ENCODE data around the gene IRAK2.
"Not testable (repeated sequence)": the region's sequence is repeated elsewhere in the genome, so short reads cannot be mapped to it uniquely, and the experiment has no call there.

Gene IRAK2

DNA sequence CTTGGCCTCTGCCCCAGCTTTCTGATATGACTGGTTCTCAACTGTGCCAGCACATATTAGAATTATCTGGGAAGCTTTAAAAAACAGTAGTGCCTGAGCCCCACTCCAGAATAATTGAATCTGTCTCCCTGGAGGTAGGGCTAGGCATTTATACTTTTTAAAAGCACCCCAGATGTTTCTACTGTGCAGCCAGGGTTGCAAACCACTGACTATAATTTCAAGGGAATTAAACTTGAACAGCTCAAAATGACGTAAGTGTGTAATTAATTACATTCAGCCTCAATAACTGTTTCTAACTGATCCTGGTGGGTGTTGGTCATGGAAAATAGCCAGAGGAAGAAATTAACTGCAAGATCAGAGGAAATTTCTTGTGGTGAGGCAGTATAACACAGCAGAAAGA, 4.4 kb upstream of the IRAK2 start:
- DNase-seq (ENCODE audit: low spot score): no peak

DNA sequence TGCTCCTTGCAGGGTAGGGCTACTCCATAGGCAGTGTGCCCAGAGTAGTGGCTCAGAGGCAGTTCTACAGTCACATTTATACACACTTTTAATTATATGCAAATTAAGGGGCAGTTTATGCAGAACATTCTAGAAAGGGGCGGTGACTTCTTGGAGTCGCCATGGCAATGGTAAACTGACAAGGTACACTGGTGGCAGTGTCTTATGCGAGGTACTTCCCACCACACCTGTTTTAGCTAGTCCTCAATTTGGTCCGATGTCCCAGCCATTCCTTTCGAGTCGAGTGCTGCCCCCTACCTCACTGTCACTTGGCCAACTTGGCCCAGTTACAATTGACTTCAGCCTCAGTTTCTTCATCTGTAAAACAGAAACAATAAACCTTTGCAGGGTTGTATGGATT, 3.8 kb upstream of the IRAK2 start:
- no peak for DNase-seq (ENCODE audit: low spot score)

DNA sequence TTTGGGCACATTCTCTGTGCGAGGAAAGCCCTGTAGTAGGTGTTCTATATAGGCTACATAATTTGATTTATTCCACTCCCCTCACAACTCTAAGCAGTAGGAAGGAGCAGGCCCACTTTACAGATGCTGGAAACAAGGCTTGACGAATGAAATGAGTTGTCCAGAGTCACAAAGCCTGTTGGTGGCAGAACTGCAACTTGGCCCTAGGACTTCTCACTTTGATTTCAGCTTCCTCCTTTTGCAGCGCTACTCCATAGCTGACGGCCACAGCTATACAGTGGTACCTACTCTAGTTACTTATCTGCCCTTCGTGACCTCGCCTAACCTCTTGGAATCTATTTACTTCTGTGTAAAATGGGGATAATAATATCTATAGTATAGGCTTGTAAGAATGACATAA, 2.5 kb upstream of the IRAK2 start:
- no peak for DNase-seq (ENCODE audit: low spot score)

DNA sequence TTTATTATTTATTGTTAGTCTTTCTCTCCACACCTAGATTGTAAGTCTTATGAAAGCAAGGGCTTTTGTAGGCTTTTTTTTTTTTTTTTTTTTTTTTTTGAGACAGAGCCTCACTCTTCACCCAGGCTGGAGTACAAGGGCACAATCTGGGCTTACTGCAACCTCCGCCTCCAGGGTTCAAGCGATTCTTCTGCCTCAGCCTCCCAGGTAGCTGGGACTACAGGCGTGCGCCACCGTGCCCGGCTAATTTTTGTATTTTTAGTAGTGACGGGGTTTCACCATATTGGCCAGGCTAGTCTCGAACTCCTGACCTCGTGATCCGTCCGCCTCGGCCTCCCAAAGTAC, 546 bp upstream of the IRAK2 start:
- DNase-seq (ENCODE audit: low spot score): not testable (repeated sequence)

DNA sequence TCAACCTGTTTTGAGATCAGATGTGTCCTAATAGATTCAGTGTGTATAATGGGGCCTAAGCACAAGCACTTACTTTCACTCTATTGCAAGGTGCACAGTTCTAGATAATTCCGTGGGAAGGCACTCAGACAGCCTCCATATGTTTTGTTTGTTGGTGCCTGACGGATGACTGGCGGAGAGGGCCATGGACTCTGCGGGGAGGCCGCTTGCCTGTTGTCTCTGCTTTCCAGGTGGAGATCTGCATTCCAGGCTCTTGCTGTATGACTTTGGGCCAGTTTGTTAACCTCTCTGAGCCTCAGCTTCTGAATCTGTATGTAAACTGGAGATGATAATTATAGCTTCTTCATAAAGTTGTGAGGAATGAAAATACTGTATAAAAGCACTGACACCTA, 1.5 kb downstream of the IRAK2 start:
- DNase-seq (ENCODE audit: low spot score): no peak

DNA sequence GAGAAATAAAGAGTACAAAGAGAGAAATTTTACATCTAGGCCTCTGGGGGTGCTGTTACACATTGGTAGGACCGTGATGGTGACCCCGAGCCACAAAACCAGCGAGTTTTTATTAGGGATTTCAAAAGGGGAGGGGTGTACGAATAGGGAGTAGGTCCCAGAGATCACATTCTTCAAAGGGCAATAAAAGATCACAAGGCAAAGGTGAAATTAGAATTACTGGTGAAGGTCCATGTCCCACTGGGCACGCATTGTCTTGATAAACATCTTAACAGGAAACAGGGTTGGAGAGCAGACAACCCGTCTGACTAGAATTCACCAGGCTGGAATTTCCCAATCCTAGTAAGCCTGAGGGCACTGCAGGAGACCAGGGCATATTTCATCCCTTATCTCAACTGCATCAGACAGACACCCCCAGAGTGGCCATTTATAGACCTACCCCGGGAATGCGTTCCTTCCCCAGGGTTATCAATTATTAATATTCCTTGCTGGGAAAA, 4.3 kb downstream of the IRAK2 start:
- DNase-seq (ENCODE audit: low spot score): no peak

DNA sequence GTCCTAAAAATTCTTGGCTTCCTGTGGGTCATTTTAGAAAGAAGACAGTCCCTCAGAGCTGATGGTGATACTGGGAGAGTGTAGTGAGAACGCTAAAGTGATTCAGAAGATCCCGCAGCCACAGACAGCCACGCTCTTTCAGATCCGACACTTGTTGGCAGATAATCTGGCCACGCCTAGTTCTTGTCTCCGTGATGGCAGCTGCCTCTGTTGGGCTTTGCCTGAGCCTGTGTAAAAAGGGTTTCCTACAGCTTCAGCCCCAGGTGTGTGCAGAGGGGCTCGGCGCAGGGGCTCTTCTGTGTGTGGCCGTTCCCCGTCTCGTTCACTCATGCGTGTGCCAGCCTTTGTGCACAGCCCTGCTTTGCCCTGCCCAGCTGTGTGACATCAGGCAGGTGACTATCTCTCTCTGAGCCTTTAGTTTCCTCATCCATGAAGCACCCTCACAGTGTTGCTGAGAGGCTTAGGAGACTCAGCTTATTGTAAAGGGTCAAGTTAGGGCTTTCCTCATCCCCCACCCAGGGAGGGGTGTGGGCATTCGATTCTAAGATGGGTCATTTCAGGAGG, 6.3 kb downstream of the IRAK2 start:
- DNase-seq (ENCODE audit: low spot score): no peak

DNA sequence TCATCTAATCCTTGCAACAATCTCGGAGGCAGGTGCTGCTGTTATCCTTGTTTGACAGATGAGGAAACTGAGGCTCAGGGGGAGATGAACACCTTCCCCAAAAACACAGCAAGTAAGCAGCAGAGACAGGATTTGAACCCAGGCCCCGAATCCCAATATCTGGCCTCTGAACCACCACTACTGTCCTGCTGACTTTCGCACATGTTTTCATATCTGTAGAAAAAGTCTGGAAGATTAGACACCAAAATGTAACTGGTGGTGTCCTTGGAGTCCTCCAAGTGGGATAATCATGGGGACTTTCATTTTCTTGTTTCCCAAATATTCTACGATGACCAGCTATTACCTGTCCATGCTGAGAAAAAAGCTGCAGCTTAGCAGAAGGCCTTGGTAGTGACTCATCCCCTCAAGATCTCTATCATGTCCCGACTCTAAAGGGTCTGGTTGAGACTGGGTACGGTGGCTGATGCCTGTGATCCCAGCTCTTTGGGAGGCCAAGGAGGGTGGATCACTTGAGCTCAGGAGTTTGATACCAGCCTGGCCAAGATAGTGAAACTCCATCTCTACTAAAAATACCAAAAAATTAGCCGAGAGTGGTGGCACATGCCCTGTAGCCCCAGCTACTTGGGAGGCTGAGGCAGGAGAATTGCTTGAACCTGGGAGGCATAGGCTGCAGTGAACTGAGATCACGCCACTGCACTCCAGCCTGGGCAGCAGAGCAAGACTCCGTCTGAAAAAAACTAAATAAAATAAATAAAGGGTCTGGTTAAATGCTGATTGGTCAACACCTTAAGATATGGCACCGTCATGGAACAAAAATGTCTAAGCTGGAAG, 8.6 kb downstream of the IRAK2 start:
- DNase-seq (ENCODE audit: low spot score): no peak

DNA sequence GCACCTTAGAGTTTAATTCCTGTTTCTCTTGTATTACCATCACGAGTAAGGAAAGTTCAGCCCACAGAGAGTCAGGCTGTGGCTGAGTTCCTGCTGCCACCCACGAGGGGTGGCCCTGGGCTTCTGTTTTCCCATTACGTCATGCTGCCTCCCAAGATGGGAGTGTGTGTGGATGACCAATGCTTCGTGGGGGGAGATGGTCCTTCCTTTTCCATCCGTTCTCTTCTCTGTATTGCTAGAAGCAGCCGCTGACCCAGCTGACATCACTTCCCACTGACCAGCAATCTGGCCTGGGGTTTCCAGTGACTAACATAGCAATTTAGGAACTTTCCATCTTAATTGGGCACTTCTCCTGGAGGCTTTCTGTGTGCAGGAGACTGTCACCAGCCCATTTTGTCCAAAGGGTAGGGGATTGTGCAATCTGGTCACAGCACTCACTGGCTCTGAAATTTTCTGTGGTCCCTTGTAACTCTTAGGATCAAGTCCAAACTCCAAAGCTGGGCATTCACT, 9.3 kb downstream of the IRAK2 start:
- peak; percentile 93 for DNase-seq (ENCODE audit: low spot score)

DNA sequence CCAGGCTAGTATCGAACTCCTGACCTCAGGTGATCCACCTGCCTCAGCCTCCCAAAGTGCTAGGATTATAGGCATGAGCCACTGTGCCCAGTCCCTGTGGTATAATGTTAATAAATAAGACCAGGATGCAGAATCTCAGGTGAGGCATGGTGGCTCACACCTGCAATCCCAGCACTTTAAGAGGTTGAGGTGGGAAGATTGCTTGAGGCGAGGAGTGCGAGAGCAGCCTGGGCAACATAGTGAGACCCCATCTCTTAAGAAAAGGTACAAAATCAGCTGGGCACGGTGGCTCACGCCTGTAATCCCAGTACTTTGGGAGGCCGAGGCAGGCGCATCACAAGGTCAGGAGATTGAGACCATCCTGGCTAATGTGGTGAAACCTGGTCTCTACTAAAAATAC, 10.6 kb downstream of the IRAK2 start:
- DNase-seq (ENCODE audit: low spot score): not testable (repeated sequence)

DNA sequence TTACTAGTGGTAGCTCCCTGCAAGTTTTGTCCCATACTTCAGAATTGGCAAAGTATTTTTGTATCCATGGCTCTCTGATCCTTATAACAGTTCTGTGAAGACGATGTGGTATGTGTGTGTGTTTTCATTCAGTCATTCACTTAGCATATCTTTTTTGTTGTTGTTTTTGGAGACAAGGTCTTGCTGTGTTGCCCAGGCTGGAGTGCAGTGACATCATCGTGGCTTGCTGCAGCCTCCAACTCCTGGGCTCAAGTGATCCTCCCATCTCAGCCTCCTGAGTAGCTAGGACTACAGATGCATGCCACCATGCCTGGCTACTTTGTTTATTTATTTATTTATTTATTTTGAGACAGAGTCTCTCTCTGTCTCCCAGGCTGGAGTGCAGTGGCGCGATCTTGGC, 11.4 kb downstream of the IRAK2 start:
- DNase-seq (ENCODE audit: low spot score): not testable (repeated sequence)

DNA sequence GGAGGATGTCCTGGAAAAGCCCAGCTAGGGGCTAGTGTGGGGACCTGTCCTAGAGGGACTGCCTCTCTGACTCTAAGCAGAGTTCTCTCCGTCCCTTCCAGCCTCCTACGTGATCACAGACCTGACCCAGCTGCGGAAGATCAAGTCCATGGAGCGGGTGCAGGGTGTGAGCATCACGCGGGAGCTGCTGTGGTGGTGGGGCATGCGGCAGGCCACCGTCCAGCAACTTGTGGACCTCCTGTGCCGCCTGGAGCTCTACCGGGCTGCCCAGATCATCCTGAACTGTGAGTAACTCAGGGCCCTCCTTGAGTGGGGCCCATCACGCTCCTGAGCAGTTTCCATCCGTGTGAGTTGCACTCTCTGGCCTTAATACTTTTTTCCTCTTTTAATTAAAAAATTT, 13.0 kb downstream of the IRAK2 start:
- no peak for DNase-seq (ENCODE audit: low spot score)

DNA sequence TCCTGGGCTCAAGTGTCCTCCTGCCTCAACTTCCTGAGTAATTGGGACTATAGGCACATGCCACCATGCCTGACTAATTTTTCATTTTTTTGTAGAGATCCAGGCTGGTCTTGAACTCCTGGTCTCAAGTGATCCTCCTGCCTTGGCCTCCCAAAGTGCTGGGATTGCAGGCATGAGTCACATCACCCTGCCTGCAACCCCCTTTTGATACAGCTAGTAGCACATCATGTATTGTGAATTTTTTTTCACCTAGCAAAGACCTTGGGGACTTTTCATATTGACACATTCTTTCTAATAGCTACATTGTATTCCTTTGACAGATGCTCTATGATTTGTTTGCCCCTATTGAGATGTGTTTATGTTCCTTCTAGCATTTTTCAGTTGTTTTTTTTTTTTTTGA, 14.2 kb downstream of the IRAK2 start:
- DNase-seq (ENCODE audit: low spot score): no peak

DNA sequence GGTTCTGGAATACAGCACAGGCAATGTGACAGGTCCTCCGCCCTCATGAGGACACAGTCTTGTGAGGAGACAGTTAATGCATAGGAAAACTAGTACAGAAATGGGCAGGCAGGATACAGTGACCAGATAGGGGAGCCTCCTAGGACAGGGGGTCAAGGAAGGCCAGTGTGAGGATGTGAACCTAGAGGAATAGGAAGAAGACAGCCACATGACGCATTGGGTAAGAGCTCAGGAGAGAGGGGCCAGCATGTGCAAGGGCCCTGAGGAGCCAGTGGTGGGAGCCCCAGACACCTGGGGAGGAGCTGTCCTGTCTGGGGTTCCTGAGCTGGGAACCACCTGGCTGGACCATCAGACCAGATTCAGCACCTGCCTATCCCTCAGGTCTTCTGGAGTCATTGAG, 15.6 kb downstream of the IRAK2 start:
- DNase-seq (ENCODE audit: low spot score): no peak

DNA sequence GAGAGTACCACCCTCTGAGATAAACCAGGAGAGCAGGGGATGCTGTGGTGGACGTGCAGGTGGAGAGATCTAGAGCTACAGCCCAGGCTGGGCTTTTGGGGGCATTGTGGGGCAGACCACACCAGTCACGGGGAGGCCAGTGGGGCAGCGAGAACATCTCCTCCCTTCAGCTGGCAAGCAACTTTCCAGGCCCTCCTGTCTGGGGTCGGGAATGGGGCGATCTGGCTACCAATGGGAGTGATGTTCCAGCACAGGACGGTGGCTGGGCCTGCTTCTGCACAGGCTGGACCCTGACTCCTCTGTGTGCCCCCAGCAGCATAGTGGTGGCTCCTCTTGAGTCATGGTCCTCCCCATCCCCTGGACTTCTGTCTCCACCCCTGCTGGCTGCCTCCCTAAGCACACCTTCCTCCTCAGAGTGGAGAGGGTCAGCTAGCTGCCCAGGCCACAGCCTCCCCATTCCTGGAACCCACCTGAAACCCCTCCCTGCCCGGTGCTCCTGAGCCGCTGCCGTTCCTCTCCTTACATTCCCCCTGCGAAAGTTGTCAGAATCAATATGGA, 16.1 kb downstream of the IRAK2 start:
- DNase-seq (ENCODE audit: low spot score): no peak

DNA sequence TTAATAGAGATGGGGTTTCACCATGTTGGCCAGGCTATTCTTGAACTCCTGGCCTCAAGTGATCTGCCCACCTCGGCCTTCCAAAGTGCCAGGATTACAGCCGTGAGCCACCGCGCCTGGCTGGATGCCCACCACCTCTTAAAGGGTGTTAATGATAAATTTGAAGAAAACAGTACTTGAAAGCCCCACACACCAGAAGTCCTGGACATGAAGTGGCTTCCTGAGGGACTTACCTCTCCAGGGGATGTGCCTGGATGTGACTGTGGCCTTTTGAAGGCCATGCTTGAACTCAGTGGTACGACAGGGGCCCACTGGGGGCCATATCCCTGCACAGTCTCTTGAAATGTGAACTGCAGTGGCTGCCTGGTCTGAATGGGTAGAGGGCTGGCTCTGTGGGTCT, 18.2 kb downstream of the IRAK2 start:
- DNase-seq (ENCODE audit: low spot score): no peak

DNA sequence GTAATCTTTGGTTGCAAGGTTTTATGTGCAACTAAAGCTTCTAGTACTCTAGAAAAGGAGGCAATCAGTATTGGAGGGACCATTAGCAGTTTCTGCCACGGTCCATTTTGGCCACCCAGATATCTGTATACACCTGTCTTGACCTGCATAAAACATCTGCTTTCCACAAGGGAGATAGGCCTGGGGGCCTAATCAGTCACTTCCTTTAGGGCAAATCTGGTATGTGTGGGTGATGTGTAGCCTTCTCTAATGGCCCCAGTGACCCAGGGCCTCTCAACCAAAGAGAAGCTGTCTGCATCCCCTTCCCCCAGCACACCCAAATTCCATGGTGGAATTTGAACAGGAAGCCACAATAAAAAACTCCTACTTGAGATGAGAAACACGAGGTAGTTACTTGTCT, 19.5 kb downstream of the IRAK2 start:
- DNase-seq (ENCODE audit: low spot score): no peak

DNA sequence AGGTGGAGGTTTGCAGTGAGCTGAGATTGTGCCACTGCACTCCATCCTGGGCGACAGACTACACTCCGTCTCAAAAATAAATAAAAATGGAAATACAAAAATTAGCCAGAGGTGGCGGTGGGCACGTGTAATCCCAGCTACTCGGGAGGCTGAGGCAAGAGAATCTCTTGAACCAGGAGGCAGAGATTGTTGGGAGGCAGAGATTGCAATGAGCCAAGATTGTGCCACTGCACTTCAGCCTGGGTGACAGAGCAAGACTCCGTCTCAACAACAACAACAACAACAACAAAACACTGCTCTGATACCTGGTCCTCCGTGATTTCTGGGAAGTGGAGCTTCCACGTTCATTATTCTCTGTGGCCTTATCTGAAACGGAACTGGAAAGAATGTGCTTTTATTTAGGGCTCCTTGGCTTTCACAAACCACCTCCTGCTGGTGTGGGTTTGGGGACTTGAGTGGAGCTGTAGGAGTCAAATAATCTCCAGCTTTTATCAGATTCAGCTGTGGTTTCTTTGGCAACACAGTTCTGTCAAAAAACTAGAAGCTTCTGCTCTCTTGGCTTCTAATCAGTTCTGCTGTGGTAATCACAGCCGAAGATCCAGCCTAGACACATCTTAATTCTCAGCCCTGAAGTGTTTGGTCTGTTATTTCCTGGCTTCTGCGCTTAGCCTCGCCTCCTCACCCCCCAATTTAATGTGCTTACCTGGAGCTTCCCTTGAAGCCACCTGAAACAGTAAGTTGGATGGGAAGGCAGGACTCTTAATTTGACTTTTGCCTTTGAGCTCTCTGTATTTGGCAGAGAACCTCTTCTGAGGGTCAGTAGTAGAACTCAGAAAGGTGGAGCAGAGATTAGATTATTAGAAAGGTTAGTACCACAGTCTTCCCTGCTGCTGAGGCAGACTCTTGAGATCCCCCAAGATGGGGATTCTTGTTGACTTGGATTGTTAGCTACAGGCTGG, 21.4 kb downstream of the IRAK2 start:
- DNase-seq (ENCODE audit: low spot score): no peak

DNA sequence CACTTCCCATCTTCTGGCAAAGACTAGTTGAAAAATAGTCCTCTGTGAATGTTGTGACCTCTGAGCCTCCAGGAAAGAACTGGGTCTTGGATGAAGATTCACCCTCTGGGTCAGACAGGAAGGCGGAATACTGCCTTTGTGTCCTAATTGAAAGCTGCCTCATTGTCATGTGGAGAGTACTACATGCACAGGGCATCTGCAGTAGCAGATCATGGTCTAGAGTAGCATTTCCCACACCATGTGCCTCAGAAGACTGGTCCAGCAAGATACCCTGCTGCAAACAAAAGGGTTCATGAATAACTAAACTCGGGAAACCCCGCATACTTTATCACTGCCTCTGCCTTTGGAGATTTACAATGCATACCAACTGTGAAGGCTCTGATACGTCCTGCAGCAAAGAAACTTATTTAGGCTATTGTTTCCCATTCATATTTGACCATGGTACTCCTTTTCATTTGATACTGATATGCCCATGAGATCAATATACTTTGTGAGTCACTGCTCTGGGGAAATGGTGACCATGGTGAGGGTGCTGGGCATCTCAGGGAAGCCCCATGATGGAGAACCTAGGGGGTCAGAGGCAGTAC, 22.7 kb downstream of the IRAK2 start:
- DNase-seq (ENCODE audit: low spot score): no peak

DNA sequence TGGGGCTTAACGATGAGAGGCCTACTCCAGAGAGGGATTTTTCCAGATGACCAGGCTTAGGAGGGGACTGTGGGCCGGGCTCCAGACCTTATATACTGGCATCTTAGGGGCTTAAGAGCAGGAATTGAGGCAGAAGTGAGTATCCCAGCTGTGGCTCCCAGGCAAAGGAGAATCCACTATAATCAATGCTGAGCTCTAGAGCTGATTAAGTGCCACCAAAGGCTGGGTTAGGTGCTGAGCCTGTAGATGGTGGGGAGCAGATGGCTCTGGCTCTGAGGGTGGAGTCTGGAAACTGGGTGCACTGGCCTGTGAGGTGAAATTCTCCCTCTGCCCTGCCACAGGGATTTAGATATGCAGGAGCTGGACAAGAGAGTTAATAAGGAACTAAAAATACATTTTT, 23.2 kb downstream of the IRAK2 start:
- no peak for DNase-seq (ENCODE audit: low spot score)

DNA sequence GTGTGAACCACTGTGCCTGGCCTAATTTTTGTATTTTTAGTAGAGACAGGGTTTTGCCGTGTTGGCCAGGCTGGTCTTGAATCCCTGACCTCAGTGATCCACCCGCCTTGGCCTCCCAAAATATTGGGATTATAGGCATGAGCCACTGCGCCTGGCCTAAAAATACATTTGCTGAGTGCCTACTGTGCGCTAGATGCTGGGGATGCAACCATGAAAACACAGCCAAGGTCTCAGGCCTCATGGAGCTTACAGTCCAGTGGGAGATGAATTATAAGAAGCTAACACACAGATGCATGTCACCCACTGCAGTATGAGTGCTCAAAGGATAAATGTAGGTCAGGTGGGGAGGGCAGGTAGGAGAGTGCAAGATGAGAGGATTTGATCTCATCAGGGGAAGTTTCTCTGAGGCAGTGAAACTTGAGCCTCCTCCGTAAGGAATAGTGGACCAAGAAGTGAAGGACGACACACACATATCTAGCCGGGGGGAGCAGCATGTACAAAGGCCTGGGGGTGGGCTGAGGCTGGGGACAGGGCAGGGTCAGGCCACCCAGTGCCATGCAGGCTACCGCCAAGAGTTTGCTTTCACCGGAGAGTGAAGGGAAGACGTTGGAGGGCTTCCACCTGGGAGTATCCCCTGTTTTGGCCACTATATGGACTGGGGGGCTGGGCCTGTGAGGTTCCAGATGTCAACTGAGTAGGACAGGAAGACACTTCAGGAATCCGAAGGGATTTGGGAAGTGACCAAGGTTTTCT, 24.3 kb downstream of the IRAK2 start:
- DNase-seq (ENCODE audit: low spot score): no peak
